ENCODE results near the gene TICAM1. TPM values are rescaled to one million over a fixed set of nuclear protein-coding genes. Genes with fewer than 3 reads are reported as not detected.
A peak's percentile ranks its signal among the peaks of the same experiment; 100 is the strongest.

The TICAM1 gene
- 0.50 TPM for polyA plus RNA-seq (2013, experiment 1 of 2)
- polyA plus RNA-seq (2013, experiment 2 of 2) = 0.76 TPM

DNA sequence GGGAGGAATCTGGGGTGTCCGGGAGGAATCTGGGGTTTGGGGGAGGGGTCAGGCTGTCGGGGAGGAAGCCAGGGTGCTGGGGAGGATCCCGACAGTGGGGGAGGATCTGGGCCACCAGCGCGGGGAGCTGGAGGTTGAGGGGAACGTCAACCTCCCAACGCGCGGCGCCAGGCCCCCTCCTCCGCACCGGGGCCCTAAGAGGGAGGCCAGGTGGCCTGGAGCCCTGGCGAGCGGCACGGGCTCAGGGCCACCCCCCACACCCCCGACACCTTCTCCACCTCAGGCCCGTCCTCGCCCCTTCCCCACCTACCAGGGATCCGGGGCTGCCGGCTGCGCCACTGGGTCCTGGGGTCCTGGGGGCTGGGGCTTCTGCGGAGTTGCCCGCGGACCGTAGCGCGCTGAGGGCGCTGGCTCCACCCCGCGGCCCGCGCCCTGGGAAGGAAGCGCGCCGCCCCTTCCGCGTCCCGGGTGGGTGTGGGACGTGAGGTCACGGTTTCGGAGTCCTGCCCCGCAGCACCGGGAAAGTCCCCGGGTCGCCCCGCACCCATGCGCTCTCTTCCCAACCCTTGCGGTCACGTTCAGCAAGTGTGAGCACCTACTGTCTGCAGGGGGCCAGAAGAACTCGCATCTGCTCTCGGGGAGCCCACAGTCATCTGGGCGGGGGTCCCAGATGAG is at the start of gene TICAM1:
Gene TICAM1, minus strand, starts transcription at position 409 of the 675 bp plus-strand sequence. CDS start 13,335 bp downstream, outside the sequence.
- H3K9ac ChIP-seq (ENCODE audit: low read depth, low read length) = peak within 1 kb of the TSS; percentile 74
- no peaks in the 10 kb centered on the region for H3K36me3 ChIP-seq (ENCODE audit: insufficient read depth, low read length)
- WGBS = 7% methylated on average over 52 of the region's 52 CpGs
- H3K27ac ChIP-seq (ENCODE audit: low read depth, low read length) = no peak within 1 kb of the TSS
- peaks cover 17% of the 10 kb centered on the region for H3K27me3 ChIP-seq (ENCODE audit: insufficient read depth, low read length)
- peak within 1 kb of the TSS; percentile 71 for H3K4me3 ChIP-seq (ENCODE audit: low read length)
- no peaks in the 10 kb centered on the region for H3K9me3 ChIP-seq (ENCODE audit: insufficient read depth, low read depth, low read length)
- H3K4me1 ChIP-seq (ENCODE audit: insufficient read depth, low read length) = no peaks in the 10 kb centered on the region

DNA sequence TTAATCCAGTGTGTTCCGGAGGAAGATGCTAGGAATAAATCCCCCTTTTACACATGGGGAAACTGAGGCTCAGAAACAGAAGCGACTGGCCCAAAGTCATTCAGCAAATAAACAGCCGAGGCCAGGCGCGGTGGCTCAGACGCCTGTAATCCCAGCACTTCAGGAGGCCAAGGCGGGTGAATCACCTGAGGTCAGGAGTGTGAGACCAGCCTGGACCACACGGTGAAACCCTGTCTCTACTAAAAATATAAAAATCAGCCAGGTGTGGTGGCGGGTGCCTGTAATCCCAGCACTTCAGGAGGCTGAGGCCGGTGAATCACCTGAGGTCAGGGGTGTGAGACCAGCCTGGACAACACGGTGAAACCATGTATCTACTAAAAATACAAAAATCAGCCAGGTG is 47.5 kb upstream of the TICAM1 start:
- Histone ChIP-seq H3K4me1 (ENCODE audit: insufficient read depth, low read length) (peaks cover 13% of the 10 kb centered on the region; the same call in 1 of the 2 replicates), H3K27me3 (ENCODE audit: insufficient read depth, low read length) (no peaks in the 10 kb centered on the region), H3K36me3 (ENCODE audit: insufficient read depth, low read length) (no peaks in the 10 kb centered on the region), H3K9me3 (ENCODE audit: insufficient read depth, low read depth, low read length) (no peaks in the 10 kb centered on the region), H3K9ac (ENCODE audit: low read depth, low read length) (no peak overlapping the region), H3K27ac (ENCODE audit: low read depth, low read length) (no peak overlapping the region), H3K4me3 (ENCODE audit: low read length) (no peak overlapping the region)
- WGBS = 91% methylated on average over 11 of the region's 11 CpGs

DNA sequence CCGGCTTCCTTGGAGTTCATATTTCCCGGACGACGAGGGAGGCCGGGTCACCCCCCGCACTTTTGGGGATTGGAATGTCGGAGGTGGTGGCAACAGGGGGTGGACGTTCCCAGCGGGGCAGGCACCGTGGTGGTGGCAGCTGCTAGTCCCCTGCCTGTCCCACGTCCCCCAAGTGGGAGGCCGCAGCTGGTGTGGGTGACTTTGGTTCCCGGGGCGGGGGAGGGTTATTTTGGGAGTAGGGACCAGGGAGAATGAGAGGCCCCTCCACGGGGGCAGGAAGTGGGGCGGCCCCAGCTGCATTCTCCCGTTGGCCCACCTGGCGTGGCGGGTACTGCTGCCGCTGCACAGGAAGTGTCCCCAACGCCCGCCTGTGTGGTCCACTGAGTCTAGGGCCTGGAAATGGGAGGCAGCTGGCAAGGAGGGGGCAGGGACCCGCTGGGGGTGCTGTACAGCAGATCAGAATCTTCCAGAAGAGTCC is 47.0 kb upstream of the TICAM1 start:
- H3K9me3 ChIP-seq (ENCODE audit: insufficient read depth, low read depth, low read length) = no peaks in the 10 kb centered on the region

DNA sequence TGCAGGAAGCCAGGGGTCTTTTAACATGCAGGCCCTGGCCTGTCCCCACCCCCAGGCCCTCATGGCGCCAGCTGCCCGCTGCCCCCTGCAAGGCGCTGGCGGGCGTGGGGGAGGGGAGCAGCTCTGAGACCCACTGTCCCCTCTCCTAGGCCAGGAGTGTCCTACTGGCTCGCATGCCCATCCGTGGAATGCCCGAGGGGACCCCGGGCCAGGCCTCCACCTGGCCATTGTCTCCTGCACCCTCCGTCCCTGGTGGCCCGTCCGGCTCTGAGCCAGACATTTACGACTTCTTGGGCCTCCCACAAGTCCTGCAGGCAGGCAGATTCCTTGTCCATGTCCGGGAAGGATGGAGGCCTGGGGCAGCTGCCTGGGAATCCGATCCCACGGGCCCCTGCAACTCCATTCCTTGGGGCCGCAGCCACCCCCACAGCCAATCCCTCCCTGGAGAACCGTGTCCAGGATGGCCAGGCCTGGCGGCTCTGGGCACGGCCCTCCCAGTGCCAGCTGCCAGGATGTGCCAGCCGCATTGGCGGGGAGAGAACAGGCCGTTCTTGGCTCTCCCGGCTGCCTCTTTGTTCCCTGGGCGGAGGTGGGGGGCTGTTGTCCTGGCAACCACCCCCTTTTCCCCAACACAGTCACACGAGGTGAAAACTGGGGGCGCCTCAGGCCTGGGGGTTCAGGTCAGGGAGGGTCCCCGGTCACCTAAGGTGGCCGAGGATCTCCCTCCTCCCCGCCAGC is 46.4 kb upstream of the TICAM1 start:
- H3K27ac ChIP-seq (ENCODE audit: low read depth, low read length) = peak overlapping the region; percentile 77; the same call in 1 of the 2 replicates

More for the DNA sequence above, 47.0 kb upstream of the TICAM1 start:
- H3K36me3 ChIP-seq (ENCODE audit: insufficient read depth, low read length) = no peaks in the 10 kb centered on the region
- WGBS = 69% methylated on average over 23 of the region's 23 CpGs
- peak overlapping the region; percentile 20; the same call in 1 of the 2 replicates for H3K9ac ChIP-seq (ENCODE audit: low read depth, low read length)
- H3K4me3 ChIP-seq (ENCODE audit: low read length) = no peak overlapping the region
- no peaks in the 10 kb centered on the region for H3K27me3 ChIP-seq (ENCODE audit: insufficient read depth, low read length)
- peaks cover 13% of the 10 kb centered on the region; the same call in 1 of the 2 replicates for H3K4me1 ChIP-seq (ENCODE audit: insufficient read depth, low read length)
- H3K27ac ChIP-seq (ENCODE audit: low read depth, low read length) = no peak overlapping the region; the same call in 1 of the 2 replicates

DNA sequence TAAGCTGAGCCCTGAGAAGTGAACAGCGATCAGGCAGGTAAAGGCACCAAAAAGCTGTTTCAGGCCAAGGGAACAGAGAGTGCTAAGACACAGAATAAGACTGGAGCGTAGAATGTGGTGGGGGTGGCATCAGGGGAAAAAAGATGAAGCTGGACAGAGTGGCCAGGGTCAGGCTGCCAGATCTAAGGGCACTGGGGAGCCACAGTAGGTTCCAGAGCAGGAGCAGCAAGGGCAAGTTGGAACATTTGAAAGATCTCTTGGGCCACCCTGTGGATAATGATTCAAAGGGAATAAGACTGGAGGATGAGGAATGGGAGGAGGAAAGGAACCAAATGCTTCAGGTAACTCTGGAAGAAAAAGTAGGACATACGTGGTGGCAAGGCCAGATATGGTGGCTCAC is 42.4 kb upstream of the TICAM1 start:
- H3K4me3 ChIP-seq (ENCODE audit: low read length) = no peak overlapping the region
- no peak overlapping the region for H3K27ac ChIP-seq (ENCODE audit: low read depth, low read length)
- WGBS = 95% methylated on average over 3 of the region's 3 CpGs
- no peaks in the 10 kb centered on the region for H3K9me3 ChIP-seq (ENCODE audit: insufficient read depth, low read depth, low read length)
- no peaks in the 10 kb centered on the region for H3K27me3 ChIP-seq (ENCODE audit: insufficient read depth, low read length)
- no peaks in the 10 kb centered on the region for H3K36me3 ChIP-seq (ENCODE audit: insufficient read depth, low read length)
- peaks cover 13% of the 10 kb centered on the region; the same call in 1 of the 2 replicates for H3K4me1 ChIP-seq (ENCODE audit: insufficient read depth, low read length)
- H3K9ac ChIP-seq (ENCODE audit: low read depth, low read length) = no peak overlapping the region

More for the DNA sequence above, 46.4 kb upstream of the TICAM1 start:
- H3K9me3 ChIP-seq (ENCODE audit: insufficient read depth, low read depth, low read length) = no peaks in the 10 kb centered on the region
- 50% methylated on average over 30 of the region's 30 CpGs for WGBS
- H3K9ac ChIP-seq (ENCODE audit: low read depth, low read length) = peak overlapping the region; percentile 20; the same call in 1 of the 2 replicates
- no peaks in the 10 kb centered on the region for H3K36me3 ChIP-seq (ENCODE audit: insufficient read depth, low read length)
- peaks cover 13% of the 10 kb centered on the region; the same call in 1 of the 2 replicates for H3K4me1 ChIP-seq (ENCODE audit: insufficient read depth, low read length)
- no peak overlapping the region for H3K4me3 ChIP-seq (ENCODE audit: low read length)
- no peaks in the 10 kb centered on the region for H3K27me3 ChIP-seq (ENCODE audit: insufficient read depth, low read length)

DNA sequence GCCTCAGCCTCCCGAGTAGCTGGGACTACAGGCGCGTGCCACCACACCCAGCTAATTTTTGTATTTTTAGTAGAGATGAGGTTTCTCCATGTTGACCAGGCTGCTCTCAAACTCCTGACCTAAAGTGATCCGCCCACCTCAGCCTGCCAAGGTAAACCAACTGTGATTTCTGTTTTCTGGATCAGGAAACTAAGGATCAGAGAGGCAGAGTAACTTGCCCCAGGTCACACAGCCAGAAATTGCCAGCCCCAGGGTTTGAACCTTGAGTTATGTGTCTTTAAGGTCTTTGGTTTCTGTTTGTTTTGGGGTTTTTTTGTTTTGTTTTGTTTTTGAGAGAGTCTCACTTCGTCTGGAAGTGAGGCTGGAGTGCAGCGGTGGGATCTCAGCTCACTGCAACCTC is 40.2 kb upstream of the TICAM1 start:
- 96% methylated on average over 6 of the region's 6 CpGs for WGBS
- no peaks in the 10 kb centered on the region for H3K9me3 ChIP-seq (ENCODE audit: insufficient read depth, low read depth, low read length)
- peaks cover under 1% of the 10 kb centered on the region; the same call in 1 of the 2 replicates for H3K4me1 ChIP-seq (ENCODE audit: insufficient read depth, low read length)
- no peak overlapping the region for H3K27ac ChIP-seq (ENCODE audit: low read depth, low read length)
- H3K9ac ChIP-seq (ENCODE audit: low read depth, low read length) = no peak overlapping the region
- no peaks in the 10 kb centered on the region for H3K36me3 ChIP-seq (ENCODE audit: insufficient read depth, low read length)
- H3K4me3 ChIP-seq (ENCODE audit: low read length) = no peak overlapping the region
- no peaks in the 10 kb centered on the region for H3K27me3 ChIP-seq (ENCODE audit: insufficient read depth, low read length)

DNA sequence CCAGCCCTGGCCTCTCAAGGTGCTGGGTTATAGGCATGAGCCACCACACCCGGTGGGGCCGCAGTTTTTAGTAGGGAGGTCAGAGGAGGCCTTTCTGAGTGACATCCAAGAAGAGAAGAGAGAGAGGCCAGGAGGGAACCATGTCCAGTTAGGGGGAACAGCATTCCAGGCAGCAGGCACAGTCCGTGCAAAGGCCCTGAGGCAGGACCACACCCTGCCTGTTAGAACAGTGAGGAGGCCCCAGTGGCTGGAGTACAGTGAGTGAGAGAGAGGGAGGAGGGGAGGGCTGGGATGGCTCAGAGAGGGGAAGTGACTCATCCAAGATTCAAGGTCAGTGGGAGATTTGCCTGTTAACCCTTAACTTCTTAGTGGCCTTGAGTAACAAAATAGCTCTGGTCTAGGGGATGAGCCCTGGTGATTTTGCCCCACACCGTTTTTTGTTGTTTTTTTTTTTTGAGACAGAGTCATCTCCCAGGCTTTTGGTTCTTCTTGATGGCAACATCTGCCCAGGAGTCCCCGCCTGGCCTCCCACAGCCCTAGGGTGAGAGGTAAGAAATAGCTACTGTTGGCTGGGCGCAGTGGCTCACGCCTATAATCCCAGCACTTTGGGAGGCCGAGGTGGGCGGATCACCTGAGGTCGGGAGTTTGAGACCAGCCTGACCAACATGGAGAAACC is 38.7 kb upstream of the TICAM1 start:
- no peak overlapping the region for H3K27ac ChIP-seq (ENCODE audit: low read depth, low read length)
- WGBS = 72% methylated on average over 10 of the region's 10 CpGs

DNA sequence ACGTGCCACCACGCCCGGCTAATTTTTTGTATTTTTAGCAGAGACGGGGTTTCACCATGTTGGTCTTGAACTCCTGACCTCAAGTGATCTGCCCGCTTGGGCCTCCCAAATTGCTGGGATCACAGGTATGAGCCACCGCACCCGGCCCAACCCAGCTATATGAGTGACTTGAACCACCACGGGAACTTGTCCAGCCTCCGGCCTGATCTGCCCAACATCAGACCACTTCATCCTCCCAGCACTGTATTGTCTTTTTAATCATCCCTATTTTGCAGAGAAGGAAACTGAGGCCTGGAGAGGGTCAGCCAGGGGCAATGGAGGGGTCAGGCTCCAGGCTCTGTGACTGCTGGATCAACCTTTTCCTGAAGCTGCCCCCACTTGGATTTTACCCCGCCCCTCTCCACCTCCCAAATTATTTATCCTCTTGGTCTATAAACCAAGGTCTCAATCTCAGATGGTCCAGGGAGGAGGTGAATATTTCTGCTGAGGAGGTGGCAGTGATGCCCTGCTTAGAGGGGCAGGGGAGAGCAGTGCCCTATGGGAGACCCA is 36.8 kb upstream of the TICAM1 start:
- H3K27ac ChIP-seq (ENCODE audit: low read depth, low read length) = no peak overlapping the region
- no peaks in the 10 kb centered on the region for H3K9me3 ChIP-seq (ENCODE audit: insufficient read depth, low read depth, low read length)
- H3K36me3 ChIP-seq (ENCODE audit: insufficient read depth, low read length) = no peaks in the 10 kb centered on the region
- no peak overlapping the region for H3K4me3 ChIP-seq (ENCODE audit: low read length)
- H3K4me1 ChIP-seq (ENCODE audit: insufficient read depth, low read length) = peaks cover 7% of the 10 kb centered on the region
- H3K9ac ChIP-seq (ENCODE audit: low read depth, low read length) = no peak overlapping the region
- WGBS = 92% methylated on average over 10 of the region's 10 CpGs
- no peaks in the 10 kb centered on the region for H3K27me3 ChIP-seq (ENCODE audit: insufficient read depth, low read length)

More for the DNA sequence above, 38.7 kb upstream of the TICAM1 start:
- Histone ChIP-seq H3K27me3 (ENCODE audit: insufficient read depth, low read length) (no peaks in the 10 kb centered on the region), H3K36me3 (ENCODE audit: insufficient read depth, low read length) (no peaks in the 10 kb centered on the region), H3K9me3 (ENCODE audit: insufficient read depth, low read depth, low read length) (no peaks in the 10 kb centered on the region), H3K9ac (ENCODE audit: low read depth, low read length) (no peak overlapping the region), H3K4me3 (ENCODE audit: low read length) (no peak overlapping the region), H3K4me1 (ENCODE audit: insufficient read depth, low read length) (peaks cover 7% of the 10 kb centered on the region)

DNA sequence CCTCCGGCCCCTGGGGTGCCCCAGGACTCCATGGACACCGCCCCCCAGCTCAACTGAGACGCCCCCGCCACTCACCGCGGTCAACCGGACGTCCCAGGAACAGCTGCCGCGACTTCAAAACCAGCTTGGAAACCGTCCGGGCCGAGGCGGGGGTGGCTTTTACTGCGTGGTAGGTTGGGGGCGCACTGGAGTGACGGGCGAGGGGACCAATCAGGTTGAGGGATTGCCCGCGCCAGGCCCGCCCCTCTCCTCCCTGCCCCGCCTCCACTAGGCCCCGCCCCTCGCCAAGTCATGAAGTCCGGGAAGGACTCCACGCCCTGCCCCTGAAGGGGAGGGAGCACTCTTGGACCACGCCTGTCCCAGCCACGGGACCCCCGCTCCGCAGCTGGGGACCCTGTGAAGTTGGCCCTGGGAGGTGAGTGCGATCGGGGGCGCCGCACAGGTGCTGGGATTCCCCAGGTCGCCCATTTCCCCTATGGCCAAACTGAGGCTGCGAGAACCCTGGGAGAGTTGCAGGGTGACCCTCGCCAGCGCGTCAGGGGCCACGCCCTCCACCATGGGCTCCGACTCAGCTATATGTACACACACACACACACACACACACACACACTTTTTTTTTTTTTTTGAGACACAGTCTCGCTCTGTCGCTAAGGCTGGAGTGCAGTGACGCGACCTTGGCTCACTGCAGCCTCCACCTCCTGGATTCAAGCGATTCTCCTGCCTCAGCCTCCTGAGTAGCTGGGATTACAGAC is 36.2 kb upstream of the TICAM1 start, which contains the start of gene PLIN3:
Gene PLIN3, minus strand, starts transcription at position 134 of the 752 bp plus-strand sequence. CDS start 6,273 bp downstream, outside the sequence.
- WGBS = 11% methylated on average over 46 of the region's 46 CpGs
- H3K4me1 ChIP-seq (ENCODE audit: insufficient read depth, low read length) = peaks cover 7% of the 10 kb centered on the region
- no peaks in the 10 kb centered on the region for H3K36me3 ChIP-seq (ENCODE audit: insufficient read depth, low read length)
- H3K9me3 ChIP-seq (ENCODE audit: insufficient read depth, low read depth, low read length) = no peaks in the 10 kb centered on the region
- no peaks in the 10 kb centered on the region for H3K27me3 ChIP-seq (ENCODE audit: insufficient read depth, low read length)
- H3K9ac ChIP-seq (ENCODE audit: low read depth, low read length) = peak within 1 kb of the TSS; percentile 68
- peak within 1 kb of the TSS; percentile 51; the same call in 1 of the 2 replicates for H3K27ac ChIP-seq (ENCODE audit: low read depth, low read length)
- peak within 1 kb of the TSS; percentile 93 for H3K4me3 ChIP-seq (ENCODE audit: low read length)

Measured in HUES64 (cell line).